OCI-LY1 (cell line): ENCODE measurements around the gene GNL3L.

Experiments used
- CTCF ChIP-seq: fragments of 200-600 bp; sonication (generic), shearing (Covaris generic); IDR thresholded peaks from 2 replicates; pipeline ENCODE4 v1.5.1; 2017; ENCODE audit warnings: mild to moderate bottlenecking, antibody characterized with exemption, low read length, moderate library complexity, mixed read lengths
- EZH2 ChIP-seq: fragments of 200-600 bp; sonication (generic), shearing (Covaris generic); IDR thresholded peaks from 2 replicates; pipeline ENCODE4 v1.8.0; 2017; ENCODE audit warnings: borderline replicate concordance, mixed run types, mild to moderate bottlenecking, antibody characterized with exemption, low read length, moderate library complexity, mixed read lengths

- TF ChIP-seq EZH2 = no peak
- TF ChIP-seq CTCF = no peak
Measured at GRCh38 chrX:54492340-54492739, 37.7 kb upstream of the GNL3L start.
